CD4-positive, alpha-beta T cell treated with Interleukin-21 for 1 hour (primary cell): Measurements from ENCODE around the gene UTP14C.
"Not testable (repeated sequence)": the region's sequence is repeated elsewhere in the genome, so short reads cannot be mapped to it uniquely, and the experiment has no call there.

Experiments
- DNase-seq: peaks from one replicate; pipeline ENCODE4 v3.0.0-alpha.2; 2020

The UTP14C gene

GRCh38 chr13:52048516-52048915 lies 24.0 kb downstream of the UTP14C start:
- no peak for DNase-seq

- DNase-seq, result no peak
Measured at GRCh38 chr13:52051400-52051799, 26.9 kb downstream of the UTP14C start.

- DNase-seq, result no peak
Measured at GRCh38 chr13:52053460-52053859, 29.0 kb downstream of the UTP14C start.

GRCh38 chr13:52061064-52061463 lies 36.6 kb downstream of the UTP14C start:
- not testable (repeated sequence) for DNase-seq

- DNase-seq, result no peak
Measured at GRCh38 chr13:52061587-52061986, 37.1 kb downstream of the UTP14C start.

- DNase-seq, result no peak
Measured at GRCh38 chr13:52067237-52067636, 42.7 kb downstream of the UTP14C start.

GRCh38 chr13:52070929-52071523 lies 46.5 kb downstream of the UTP14C start:
- DNase-seq, result peak; percentile 2
